OCI-M2 (cell line): ENCODE data around the gene C19orf25.
"Not testable (repeated sequence)": the region's sequence is repeated elsewhere in the genome, so short reads cannot be mapped to it uniquely, and the experiment has no call there.

Source experiments
- DNase-seq: peaks from one replicate; lab custom pipeline; 2025; ENCODE audit not compliant: unreplicated experiment; lab: John Stamatoyannopoulos, UW

Gene C19orf25

DNA sequence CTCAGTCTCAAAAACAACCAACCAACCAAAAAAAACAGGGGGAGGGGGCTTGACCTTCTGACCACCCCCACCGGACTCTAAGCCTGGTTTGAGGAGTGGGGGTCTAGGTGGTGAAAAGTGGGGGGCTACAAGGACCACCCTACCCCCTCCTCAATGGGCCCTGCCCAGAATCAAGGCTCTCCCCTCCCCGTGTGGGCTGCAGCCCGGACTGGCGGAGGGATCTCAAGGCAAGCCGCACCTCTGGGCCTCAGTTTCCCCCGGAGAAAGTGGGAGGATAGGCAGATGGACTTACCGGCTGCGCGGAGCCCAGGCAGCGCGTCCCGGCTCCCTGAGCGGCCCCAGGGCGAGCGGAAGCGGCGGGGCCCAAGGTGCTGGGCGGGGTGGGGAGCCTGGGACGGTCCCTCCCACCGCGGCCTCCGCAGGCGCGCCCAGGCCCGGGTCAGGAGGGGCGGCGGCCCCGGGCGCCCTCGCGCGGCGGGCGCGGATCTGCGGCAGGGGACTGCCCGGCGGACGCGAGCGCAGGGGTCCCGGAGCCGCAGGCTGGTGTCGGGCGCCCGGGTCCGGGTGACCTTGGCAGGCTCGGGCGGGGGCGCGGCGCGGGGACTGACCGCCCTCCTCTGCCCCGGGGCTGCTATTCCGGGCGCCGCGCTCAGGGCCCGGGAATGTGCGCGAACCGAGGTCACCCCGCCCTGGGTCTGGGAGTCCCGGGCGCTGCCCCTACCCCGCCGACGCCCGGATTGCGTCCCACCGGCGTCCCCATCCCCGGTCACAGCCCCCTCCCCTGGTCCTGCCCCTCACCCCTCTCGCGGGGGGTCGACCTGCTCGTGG is 33.9 kb upstream of the C19orf25 start, which contains the start of gene ADAMTSL5:
ADAMTSL5 (minus strand) TSS at position 349 of the 828 bp plus-strand sequence. CDS start 2,076 bp downstream, outside the sequence.
- no peak for DNase-seq

DNA sequence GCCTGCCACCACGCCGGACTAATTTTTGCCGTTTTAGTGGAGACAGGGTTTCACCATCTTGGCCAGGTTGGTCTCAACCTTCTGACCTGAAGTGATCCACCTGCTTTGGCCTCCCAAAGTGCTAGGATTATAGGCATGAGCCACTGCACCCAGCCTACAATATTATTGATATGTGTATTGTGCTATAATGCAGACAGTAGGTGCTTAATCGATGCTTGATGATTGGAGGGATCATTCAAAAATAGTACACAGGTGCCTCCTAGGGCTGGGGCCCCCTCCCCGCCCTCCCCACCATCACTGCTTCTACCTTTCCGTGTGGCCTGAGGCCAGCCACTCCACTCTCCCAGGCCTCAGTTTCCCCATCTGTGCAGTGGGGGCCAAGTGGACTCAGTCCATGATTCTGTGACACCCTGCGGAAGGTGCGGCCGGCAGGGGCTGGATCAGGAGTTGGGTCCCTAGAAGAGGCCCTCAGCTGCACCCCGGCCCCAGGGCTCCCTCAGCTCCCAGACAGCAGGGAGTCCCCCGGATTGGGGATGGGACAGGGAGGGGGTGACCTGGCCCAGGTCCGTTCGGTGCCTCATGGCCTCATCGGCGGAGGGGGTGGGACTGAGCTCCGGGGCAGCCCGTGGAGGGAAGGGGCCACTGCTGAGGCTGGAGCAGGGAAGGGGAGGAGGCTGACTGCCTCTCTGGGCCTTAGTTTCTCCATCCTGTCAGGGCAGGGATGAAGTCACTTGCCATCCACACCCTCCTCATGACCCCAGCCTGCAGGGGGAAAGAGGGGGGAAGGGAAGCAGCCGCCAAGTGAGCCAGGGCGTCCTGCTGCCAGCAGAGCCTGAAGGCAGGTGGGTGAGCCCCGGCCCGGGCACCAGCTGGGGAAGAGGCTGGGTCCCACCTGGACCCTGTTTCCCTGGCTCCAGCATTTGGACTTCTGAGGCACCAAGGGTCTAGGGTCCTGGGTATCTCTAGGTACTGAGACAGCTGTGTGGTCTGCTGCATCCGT is 32.6 kb upstream of the C19orf25 start:
- DNase-seq: no peak

DNA sequence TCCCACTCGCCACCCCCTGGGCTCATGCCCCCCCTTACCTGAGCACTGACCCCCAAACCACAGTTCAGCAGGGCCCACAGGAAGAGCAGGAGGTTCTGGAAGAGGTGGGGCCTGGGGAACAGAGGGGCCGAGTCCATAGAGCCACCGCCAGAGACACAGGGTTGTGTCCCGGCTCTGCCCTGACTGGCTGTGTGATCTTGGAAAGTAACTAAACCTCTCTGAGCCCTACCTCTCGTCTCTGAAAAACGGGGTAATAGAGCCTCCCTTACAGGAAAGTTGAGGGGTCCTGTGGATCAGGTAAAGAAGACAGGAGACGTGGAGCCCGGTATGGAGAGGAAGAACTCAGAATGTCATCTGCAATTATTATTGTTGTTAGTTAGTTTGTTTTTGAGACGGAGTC is 31.8 kb upstream of the C19orf25 start:
- DNase-seq: no peak

DNA sequence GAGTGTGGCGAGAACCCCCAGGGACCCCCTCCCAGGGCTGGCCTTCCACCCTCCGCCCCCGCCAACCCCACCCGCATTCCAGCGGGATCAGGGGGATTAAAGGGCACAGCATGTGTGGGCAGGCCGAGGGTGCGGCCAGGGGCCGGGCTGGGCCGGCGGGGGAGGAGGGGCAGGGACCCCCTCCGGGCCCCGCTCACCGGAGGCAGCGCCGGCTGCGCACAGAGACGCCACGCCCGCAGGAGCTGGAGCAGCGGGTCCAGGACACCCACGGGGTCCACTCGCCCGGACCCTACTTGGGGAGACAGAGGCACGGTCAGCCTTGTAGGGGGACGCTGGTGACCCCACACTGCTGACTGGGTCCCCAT is 31.4 kb upstream of the C19orf25 start:
- DNase-seq: no peak

DNA sequence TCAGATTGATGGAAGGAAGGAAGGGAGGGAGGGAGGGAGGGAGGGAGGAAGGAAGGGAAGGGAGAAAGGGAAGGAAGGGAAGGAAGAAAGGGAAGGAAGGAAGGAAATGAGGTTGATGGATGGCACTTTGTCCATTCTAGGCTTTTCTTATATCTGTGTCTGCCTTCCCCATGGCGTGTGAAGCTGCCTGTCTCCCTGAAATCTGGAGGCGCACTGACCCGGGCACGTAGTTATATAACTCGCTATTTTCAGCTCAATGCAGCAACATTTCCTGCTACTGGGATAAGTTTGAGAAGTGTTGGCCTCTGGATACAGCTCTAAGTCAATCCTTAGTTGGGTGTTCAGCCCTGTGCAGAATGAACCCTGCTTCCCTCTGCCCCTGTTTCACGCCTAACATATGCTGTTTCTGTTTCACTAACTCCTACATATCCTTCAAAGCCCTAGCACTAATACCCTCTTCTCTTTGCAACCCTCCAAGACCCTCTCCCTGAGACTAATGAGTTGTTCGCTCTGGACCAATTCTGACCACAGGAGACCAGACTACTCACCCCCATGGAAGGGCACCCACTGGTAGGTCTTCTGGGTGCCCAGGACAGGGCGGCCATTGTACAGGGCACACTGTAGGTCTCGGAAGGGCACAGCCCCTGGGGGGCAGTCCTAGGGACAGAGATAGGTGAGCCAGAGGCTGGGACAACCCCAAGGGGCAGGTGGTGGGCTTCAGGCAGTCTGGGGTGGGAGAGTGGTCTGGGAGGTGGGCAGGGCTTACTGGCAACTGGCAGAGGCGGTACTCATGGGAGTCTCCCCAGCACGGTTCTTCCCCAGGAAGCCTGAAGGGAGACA is 30.8 kb upstream of the C19orf25 start:
- DNase-seq: no peak

DNA sequence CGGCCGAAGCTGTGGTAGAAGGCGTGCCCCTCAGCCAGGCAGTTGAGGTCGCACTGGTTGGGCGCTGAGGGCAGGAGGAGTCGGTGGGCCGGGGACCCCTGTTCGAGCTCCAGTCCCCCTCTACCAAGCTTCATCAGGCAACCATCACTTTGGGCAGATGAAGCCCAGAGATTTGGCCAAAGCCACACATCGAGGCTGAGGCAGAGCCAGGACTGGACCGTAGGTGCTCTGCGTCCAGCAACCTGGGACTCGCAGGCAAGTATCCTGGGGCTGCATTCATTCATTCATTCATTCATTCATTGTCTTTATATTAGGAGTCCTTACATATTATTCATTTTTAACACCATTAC is 29.5 kb upstream of the C19orf25 start:
- no peak for DNase-seq

DNA sequence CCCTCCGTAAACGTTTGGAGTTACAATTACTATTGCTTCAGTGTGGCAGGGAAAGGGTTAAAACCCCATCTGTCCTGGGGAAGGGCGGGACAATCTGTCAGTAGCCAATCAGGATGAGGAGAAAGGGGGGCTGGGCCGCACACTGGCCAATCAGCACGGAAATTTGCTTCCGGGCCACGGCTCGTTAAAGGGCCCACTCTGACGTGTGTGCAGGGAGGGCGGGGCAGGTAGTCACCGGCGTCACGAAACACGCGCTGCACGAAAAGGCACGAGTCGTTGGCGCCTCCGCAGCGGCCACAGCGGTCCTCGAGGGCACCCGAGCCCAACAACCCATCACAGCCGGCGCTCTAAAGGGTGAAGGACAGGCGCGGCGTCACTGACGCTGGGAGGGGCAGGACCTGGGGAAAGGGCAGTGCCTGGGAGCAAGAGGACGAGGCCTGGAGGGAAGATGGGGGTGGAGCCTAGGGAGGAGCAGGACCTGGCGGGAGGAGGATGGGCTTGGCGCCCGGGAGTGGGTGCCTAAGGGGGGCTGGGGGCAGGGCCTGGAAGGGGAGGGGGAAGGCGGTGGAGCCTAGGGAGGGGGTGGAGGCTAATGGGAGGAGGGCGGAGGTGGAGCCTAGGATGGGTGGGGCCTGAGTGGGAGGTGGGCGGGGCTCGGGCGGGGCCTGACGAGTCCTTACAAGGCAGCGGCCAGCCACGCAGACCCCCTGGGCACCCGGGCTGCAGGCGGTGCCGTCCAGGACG is 28.9 kb upstream of the C19orf25 start:
- peak; percentile 63 for DNase-seq

DNA sequence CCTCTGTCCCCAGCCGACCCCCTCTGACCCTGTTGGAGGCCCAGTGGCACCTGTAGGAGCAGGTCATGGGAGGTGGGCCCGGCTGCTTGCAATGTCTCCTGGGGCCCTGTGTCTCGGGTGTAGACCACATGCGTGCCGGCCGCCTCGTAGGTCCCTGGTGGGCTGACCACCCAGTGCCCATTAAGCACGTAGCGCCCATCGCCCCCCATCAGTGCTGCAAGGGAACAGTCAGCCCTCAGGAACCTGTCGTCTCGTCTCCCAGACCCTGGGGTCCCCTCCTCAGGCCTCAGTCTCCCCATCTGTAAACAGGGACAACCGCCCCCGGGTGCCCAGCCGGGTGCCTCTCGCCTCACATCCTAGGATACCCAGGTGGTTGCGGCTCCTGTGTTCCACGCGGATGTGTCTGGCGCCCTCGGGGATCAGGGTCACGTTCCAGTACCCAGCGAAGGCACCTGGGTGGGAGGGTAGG is 28.2 kb upstream of the C19orf25 start:
- DNase-seq: no peak

DNA sequence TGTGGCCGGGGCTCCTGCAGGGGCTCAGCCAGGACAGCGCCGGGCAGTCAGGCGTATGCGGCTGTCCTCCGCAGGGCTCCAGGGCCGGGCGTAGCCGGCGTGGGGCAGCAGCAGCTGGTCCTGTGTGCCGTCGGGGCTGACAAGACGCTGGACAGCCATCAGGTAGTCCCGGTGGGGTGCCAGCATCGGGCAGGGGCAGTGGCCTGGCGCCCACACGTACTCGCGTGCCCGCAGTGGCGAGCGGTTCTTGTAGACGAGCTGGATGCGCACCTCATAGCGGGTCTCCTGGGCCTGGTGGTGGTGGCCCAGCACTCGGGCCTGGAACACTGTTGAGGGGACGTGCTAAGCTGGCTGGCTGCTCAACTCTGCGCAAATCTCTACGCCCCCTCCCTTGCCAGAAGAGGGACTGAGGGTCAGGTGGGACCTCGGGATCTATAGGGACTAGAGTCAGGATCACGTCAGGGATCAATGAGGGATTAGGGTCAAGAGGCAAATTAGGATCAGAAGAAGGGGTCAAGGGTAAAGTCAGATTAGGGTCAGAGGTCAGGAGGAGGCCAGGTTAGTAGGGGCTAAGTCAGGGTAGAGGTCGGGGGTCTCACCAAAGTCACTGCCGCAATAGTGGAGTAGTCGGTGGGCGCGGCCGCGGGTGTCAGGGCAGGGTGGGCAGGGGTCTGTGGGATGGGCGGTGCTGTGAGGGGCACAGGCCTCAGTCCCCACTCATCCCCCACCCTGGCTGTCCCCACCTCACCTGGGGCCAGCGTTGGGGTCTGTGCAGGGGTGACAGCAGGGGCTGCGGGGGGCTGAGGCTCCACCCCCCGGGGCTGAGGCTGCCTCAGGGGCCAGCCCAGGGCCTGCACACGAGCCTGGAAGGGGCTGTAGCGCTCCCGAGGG is 27.2 kb upstream of the C19orf25 start:
- DNase-seq: no peak

DNA sequence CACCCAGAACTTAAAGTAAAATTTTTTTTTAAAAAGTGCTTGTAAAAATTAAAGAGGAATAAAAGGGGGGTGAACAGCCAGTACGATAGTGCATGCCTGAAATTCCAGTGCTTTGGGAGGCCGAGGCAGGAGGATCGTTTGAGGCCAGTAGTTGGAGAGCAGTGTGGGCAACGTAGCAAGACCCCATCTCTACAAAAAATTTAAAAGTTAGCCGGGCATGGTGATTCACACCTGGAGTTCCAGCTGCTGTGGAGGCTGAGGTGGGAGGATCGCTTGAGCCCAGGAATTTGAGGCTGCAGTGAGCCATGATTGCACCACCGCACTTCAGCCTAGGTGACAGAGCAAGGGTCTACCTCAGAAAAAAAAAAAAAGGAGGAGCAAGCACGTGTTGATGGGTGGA is 26.0 kb upstream of the C19orf25 start:
- no peak for DNase-seq

DNA sequence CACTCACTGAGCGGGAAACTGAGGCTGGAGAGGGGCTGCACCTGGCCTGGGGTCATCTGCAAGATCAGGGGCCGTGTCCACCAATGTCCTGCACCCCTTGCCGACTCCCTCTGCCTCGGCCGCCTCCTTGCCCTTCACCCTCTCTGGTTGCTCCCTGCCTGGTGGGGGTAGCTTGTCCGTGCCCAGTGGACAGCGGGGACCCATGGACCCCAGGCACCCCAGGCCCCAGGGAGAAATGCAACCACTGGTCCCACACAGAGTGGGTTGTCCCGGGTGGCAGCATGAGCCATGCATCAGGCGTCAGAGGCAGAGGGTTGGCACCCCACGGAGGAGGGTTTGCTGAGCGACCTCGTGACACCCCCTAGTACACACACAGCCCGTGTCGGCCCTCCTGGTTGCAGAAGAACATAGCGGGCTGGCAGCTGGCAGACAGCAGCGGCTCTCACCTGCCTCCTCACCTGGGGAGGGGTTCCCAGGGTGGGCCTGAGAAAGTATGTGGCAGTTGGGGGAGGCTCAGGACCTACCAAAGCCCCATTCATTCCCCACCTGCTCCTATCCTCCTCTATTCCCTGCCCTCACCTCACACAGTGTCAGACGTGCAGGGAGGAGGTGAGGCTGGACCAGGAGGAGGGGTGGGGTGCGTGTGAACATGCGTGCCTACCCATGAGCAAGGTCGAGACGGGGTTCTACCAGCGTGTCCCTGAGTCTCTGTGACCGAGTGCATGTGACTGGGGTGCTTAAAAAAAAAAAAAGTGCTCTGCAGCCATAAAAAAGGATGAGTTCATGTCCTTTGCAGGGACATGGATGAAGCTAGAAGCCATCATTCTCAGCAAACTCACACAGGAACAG is 25.1 kb upstream of the C19orf25 start:
- no peak for DNase-seq

DNA sequence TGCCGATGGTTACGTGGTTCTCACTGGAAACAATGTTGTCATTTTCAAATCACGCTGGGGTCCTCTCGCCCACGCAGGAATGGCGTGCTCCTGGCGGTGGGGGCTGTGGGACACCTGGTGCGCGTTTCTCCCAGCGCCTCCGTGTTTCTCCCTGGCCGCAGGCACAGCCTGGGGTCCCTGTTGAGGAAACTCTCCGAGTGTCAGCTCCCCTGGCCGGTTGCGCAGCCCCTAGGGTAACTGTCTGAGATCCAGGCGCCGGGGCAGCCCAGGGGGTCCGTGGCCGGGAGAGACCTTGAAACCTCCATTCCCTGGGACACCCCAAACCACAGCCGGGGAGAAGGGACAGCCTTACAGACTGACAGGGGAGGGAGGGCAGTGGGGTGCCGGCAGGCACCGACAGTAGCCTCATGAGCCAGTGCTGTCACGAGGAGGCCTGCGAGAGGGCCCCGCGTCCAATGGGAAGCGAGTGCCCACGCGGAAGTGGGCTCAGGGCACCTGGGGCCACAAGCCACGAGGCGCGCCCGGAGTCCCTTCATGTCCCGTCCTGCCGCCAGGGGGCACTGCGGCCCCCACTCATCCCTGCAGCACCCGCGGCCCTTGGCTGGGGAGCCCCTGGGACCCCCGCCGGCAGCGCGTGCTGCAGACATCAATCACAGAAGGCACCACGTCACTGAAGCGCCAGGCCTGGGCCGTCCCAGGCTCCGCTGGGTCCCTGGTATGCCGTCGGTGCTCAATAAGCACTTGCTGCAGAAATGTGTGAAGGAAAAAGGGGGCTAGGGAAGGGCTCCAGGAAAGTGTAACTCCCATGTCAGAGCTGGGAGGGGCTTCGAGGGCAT is 24.3 kb upstream of the C19orf25 start:
- no peak for DNase-seq

DNA sequence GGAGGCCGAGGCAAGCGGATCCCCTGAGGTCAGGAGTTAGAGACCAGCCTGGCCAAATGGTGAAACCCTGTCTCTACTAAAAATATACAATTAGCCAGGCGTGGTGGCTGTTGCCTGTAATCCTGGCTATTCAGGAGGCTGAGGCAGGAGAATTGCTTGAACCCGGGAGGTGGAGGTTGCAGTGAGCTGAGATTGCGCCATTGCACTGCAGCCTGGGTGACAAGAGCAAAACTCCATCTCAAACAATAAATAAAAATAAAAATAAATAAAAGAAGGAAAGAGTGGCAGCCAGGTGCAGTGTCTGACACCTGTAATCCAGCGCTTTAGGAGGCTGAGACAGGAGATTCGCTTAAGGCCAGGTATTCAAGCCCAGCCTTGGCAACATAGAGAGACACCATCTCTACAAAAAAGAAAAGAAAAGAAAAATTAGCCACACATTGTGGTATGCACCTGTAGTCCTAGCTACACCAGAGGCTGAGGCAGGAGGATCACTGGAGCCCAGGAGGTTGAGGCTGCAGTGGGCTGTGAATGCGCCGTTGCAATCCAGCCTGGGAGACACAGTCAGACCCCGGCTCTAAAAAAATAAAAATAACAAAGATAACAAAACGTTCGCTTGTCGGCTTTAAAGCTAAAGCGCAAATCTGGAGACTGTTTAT is 23.5 kb upstream of the C19orf25 start:
- DNase-seq: no peak

DNA sequence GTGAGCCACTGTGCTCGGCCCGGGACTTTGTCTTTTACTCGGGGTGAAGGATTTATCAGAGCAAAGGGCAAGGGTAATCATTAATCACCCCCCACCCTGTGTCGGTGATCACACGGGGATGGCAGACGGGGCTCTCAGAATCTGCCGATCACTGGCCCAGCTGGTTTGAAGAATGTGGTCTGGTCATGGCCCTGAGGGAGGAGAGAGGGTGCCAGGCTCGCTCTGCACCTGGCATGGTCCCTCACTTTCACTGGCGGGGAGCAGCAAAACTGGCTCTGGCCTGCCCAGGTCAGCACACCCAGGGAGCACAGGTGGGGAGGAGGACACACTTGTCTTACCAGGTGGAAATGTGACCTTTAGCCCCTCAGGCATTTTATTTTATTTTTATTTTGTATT is 22.2 kb upstream of the C19orf25 start:
- no peak for DNase-seq

DNA sequence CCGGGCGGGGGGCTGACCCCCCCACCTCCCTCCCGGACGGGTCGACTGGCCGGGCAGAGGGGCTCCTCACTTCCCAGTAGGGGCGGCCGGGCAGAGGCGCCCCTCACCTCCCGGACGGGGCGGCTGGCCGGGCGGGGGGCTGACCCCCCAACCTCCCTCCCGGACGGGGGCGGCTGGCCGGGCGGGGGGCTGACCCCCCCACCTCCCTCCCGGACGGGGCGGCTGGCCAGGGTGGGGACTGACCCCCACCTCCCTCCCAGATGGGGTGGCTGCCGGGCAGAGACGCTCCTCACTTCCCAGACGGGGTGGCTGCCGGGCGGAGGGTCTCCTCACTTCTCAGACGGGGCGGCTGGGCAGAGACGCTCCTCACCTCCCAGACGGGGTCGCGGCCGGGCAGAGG is 20.2 kb upstream of the C19orf25 start:
- DNase-seq: not testable (repeated sequence)

DNA sequence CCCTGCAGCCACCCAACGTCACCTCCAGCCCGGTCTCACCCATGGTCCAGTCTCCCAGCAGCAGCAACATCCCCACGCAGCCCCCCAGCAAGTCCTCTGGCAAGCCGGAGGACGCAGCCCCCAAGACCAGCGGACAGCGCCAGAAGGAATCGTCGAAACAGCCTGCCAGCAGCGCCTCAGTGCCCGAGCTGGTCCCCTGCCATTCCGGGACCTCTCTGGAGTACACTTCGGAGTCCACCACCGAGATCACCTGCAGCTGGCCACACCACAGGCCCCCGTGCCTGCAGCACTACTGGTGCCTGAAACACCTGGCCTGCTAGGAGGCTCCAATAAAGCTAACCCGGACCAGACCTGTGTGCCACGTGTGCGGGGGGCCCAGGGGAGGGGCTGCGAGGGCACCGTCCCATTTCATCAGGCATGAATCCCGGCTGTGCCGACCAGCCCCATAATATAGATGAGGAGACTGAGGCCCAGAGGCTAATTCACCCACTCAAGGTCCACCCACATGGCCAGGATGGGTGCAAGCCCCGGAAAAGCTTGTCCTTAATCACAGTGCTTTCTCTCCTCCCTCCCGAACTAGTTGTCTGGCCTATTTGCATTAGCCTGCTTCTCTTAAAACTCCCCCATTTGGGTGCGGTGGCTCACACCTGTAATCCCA is 18.7 kb upstream of the C19orf25 start:
- DNase-seq: no peak
